ENCODE data around the gene CACNB4.

The CACNB4 gene

DNA sequence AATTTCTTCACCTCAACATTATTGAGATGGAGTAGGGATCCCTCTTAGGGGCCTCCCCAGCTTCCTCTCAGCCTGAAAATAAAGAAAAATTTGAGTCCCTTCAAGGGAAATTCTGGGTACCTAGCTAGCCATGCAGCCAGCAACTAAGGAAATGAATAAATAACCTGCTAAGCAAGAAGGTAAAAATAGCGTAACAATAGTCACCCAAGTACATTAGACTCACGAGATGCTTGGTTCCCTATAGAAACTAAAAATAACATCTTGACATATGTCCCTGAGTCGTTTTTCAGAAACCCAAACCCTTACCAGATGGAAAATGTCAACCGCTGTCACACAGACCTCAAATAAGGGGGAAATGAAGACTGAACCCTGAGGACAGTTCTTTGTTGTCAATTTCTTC is 51.9 kb downstream of the CACNB4 start:
- no peak for DNase-seq (ENCODE audit: low read depth)
- no peak for TF ChIP-seq CTCF (conservative IDR thresholded peaks at IDR 0.05; ENCODE audit: low read depth, low read length)
- H3K4me3 ChIP-seq (ENCODE audit: low read length) = no peak overlapping the region

DNA sequence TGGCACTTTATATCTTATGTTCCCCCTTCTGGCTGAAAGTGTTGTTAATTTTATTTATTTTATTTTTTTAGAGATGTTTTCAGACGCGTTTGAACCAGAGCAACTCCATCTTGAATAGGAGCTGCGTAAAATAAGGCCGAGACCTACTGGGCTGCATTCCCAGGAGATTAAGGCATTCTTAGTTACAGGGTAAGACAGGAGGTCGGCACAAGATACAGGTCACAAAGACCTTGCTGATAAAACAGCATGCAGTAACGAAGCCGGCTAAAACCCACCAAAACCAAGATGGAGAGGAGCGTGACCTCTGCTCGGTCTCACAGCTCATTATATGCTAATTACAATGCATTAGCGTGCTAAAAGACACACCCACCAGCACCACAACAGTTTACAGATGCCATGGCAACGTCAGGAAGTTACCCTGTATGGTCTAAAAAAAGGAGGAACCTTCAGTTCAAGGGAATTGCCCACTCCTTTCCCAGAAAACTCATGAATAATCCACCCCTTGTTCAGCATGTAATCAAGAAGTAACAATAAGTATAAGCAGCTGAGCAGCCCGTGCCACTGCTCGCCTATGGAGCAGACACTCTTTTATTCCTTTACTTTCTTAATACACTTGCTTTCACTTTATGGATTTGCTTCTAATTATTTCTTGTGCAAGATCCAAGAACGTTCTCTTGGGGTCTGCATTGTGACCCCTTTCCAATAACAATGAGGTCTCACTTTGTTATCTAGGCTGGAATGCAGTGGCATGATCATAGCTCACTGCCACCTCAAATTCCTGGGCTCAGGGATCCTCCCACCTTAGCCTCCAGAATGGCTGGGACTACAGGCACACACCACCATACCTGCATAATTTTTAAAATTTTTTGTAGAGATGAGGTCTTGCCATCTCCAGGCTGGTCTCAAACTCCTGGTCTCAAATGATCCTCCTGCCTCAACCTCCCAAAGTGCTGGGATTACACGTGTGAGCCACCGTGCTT is 55.9 kb downstream of the CACNB4 start:
- no peak overlapping the region for H3K4me3 ChIP-seq (ENCODE audit: low read length)
- TF ChIP-seq CTCF (conservative IDR thresholded peaks at IDR 0.05; ENCODE audit: low read depth, low read length) = no peak
- no peak for DNase-seq (ENCODE audit: low read depth)

- TF ChIP-seq CTCF (conservative IDR thresholded peaks at IDR 0.05; ENCODE audit: low read depth, low read length) = no peak
- no peak overlapping the region for H3K4me3 ChIP-seq (ENCODE audit: low read length)
- no peak for DNase-seq (ENCODE audit: low read depth)
These were observed 60.3 kb downstream of the CACNB4 start for GRCh38 chr2:152038441-152038958.

DNA sequence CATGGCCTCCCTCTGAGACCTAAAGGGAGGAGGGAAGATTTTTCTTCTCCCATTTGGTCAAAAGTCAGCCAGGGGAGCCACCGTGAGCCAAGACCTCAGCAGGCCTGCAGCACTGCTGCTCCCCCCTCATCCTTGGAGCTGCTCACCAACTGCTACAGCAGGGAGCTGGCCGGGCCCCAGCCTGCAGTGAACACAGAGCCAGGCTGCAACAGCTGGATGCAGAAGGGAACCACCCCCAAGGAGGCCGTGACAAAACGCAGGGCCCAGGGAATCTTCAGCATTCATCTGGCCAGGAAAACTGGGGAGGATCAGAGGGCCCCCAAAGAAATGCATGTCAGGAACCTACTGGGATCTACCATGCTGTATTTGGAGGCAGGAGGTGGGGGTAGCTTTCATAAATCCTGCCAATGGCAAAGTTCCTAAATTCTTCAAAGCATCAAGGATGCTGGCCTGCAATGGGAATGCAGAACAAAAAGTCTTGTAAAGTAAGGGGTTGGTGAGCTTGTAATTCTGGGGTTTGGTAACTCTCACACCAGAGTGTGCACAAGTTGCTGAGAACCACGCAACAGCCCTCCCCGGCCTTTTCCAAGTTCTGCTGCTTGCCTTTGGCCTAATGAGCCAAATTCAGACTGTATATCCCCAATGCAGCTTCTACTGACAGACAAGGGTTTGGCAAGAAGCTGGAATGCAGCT is 61.0 kb downstream of the CACNB4 start:
- H3K4me3 ChIP-seq (ENCODE audit: low read length) = no peak overlapping the region
- DNase-seq (ENCODE audit: low read depth) = no peak
- TF ChIP-seq CTCF (conservative IDR thresholded peaks at IDR 0.05; ENCODE audit: low read depth, low read length) = no peak

- TF ChIP-seq CTCF (conservative IDR thresholded peaks at IDR 0.05; ENCODE audit: low read depth, low read length) = peak; percentile 85
- no peak for DNase-seq (ENCODE audit: low read depth)
- no peak overlapping the region for H3K4me3 ChIP-seq (ENCODE audit: low read length)
These were observed 62.0 kb downstream of the CACNB4 start for GRCh38 chr2:152036611-152037469.

DNA sequence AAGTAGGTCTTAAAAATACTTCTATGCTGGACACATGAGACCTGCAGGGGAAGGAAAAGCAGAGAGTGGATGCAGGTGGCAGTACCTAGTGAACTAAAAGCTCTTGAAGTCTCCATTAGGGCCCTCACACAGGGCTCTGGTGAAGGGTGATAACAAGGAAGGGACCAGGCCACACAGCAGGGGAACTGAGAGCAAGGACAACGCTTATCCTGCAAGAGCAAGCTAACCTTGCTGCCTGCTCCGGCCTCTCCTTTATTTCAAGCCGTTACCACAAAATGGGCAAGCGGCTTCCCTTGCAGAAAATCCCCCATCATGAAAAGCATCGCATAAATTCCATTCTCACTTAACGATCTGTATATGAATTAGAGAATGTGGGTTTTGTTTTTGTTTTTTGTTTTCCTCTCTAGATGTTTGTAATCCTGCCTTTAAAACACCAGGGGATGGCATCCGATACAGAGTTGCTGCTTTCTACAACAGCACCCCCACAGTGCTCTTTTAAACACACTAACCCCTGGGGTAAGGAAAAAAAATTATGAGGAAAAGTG is 64.5 kb downstream of the CACNB4 start:
- DNase-seq (ENCODE audit: low read depth) = no peak
- TF ChIP-seq CTCF (conservative IDR thresholded peaks at IDR 0.05; ENCODE audit: low read depth, low read length) = no peak
- no peak overlapping the region for H3K4me3 ChIP-seq (ENCODE audit: low read length)

Data from retinal pigment epithelial cell (primary cell).